ENCODE data around the gene ORM2. TPM values are rescaled to one million over a fixed set of nuclear protein-coding genes. Genes with fewer than 3 reads are reported as not detected.

ORM2 gene
- total and polyA plus RNA-seq, 2 of the 13 experiments (the other 11 are each of a cell fraction or from before 2014, with no cell fraction given): 565 to 824 TPM

DNA sequence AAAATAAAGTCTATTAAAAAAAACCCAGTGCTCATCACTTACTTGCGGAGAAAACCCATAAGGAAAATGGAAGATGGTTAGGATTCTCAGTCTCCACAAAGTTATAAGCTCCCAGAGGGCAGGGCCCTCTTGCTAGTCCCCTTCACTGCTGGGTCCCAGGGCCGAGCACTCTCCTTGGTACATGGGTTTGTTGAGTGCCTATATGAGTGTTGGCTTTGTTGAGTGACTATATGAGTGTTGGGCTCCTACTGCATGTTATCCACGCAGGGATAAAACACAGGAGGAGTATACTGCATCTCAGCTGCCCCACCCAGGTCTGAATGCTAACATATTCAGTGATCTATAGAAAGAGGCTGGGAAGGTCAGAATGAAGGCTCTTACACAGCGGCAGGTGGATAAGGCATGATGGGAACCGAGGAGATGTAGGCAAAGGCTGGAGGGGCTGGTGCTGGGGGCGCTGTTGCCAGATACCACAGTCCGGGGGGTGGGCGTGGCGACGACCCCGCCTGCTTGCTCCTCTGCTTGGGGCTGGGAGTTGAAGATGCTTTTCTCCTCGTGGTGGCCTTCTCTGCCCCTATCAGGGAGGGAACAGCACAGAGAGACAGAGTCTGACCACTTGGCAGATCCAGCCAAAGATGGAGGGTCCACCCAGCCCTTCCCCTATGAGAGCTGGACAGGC lies 11.6 kb downstream of the ORM2 start:
- H3K9ac ChIP-seq (ENCODE audit: insufficient read depth, low read depth, low read length): no peak overlapping the region
- no peak for ATAC-seq
- 95% methylated on average over 12 of the region's 12 CpGs for WGBS (ENCODE audit: low lambda C conversion rate)
- peaks cover 7 to 13% of the 10 kb centered on the region in 2 experiments; a peak in 2 of 5 replicates for H3K36me3 ChIP-seq (replicated peaks in 1 of 2; ENCODE audit: control insufficient read depth in 1 of 2, insufficient read depth in 2 of 2, low read length in 2 of 2)
- H3K79me2 ChIP-seq (ENCODE audit: insufficient read depth, low read length): no peaks in the 10 kb centered on the region
- no TSS peak for BruUV-seq (replicated peaks)
- no peaks in the 10 kb centered on the region for H3K27me3 ChIP-seq (ENCODE audit: control insufficient read depth in 1 of 2, insufficient read depth in 2 of 2, low read length in 2 of 2)
- no peak overlapping the region for H3K4me3 ChIP-seq (replicated peaks in 1 of 3; ENCODE audit: insufficient read depth in 1 of 3, low read depth in 2 of 3, low read length in 3 of 3)
- no peaks in the 10 kb centered on the region for H3K4me1 ChIP-seq (ENCODE audit: insufficient read depth, low read length)
- H3K9me3 ChIP-seq (ENCODE audit: low read length): no peaks in the 10 kb centered on the region
- FAIRE-seq: no peak
- H2AFZ ChIP-seq (ENCODE audit: low read length): no peak overlapping the region
- intact Hi-C loops (cut with micrococcal nuclease; ENCODE audit: unreplicated experiment): no loop called here
- ChIA-PET POLR2A (no interaction called here), CTCF (ENCODE audit: low intra/inter-chr PET ratio, low total read pairs) (no interaction called here)
- H3K4me2 ChIP-seq (ENCODE audit: low read depth, low read length): no peak overlapping the region
- H3K27ac ChIP-seq (ENCODE audit: extremely low read length, insufficient read depth, low read length): no peak overlapping the region
- no peak for DNase-seq (ENCODE audit: low spot score)
- TF ChIP-seq ZNF3 (CRISPR knock-in tag; IDR thresholded peaks at IDR 0.05): peak; percentile 93
- no peak for TF ChIP-seq RCOR2 (CRISPR knock-in tag; IDR thresholded peaks at IDR 0.05)
- no peaks in the 10 kb centered on the region for H4K20me1 ChIP-seq (ENCODE audit: insufficient read depth, low read length)
- in situ Hi-C loops (cut with HindIII; ENCODE audit: extremely low pct_ligation_motif_present, low pct_unique_long_range_greater_than_20kb): no loop called here

DNA sequence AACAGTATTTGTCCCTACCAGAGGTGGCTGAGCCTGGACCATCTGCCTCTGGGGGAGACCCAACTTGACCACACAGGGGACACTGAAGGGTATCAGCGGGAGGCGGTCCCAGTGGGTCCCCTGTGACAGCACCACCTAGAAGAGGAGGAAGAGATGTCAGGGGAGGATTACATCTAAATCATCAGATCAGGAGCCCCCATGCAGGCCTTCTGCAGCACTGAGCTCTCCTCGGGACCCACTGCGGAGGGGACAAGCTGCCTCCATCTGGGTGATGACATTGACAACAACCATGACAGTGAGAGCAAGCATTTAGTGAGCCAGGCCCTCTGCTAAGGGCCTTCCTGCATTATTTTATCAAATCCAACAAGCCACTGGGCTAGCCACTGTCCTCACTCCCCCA lies 12.3 kb downstream of the ORM2 start:
- Histone ChIP-seq H3K9ac (ENCODE audit: insufficient read depth, low read depth, low read length) (no peak overlapping the region), H3K4me1 (ENCODE audit: insufficient read depth, low read length) (no peaks in the 10 kb centered on the region), H3K79me2 (ENCODE audit: insufficient read depth, low read length) (no peaks in the 10 kb centered on the region), H4K20me1 (ENCODE audit: insufficient read depth, low read length) (no peaks in the 10 kb centered on the region), H3K9me3 (ENCODE audit: low read length) (no peaks in the 10 kb centered on the region), H3K4me2 (ENCODE audit: low read depth, low read length) (no peak overlapping the region), H3K4me3 (replicated peaks in 1 of 3; ENCODE audit: insufficient read depth in 1 of 3, low read depth in 2 of 3, low read length in 3 of 3) (no peak overlapping the region), H3K27me3 (ENCODE audit: control insufficient read depth in 1 of 2, insufficient read depth in 2 of 2, low read length in 2 of 2) (no peaks in the 10 kb centered on the region), H3K36me3 (replicated peaks in 1 of 2; ENCODE audit: control insufficient read depth in 1 of 2, insufficient read depth in 2 of 2, low read length in 2 of 2) (peaks cover 10 to 20% of the 10 kb centered on the region in 2 experiments; a peak in 2 of 5 replicates), H3K27ac (ENCODE audit: extremely low read length, insufficient read depth, low read length) (no peak overlapping the region), H2AFZ (ENCODE audit: low read length) (no peak overlapping the region)
- DNase-seq (ENCODE audit: low spot score): no peak
- POLR2A ChIA-PET: no interaction called here
- intact Hi-C loops (cut with micrococcal nuclease; ENCODE audit: unreplicated experiment) (no loop called here), in situ Hi-C loops (cut with HindIII; ENCODE audit: extremely low pct_ligation_motif_present, low pct_unique_long_range_greater_than_20kb) (no loop called here)
- BruUV-seq (replicated peaks): no TSS peak
- no peak for ATAC-seq
- CTCF ChIA-PET (ENCODE audit: low intra/inter-chr PET ratio, low total read pairs): no interaction called here
- WGBS (ENCODE audit: low lambda C conversion rate): 100% methylated on average over 2 of the region's 4 CpGs
- no peak for FAIRE-seq
- TF ChIP-seq ZSCAN9 (CRISPR knock-in tag; IDR thresholded peaks at IDR 0.05; ENCODE audit: borderline replicate concordance) (no peak), ZNF768 (CRISPR knock-in tag; IDR thresholded peaks at IDR 0.05) (no peak), ZFP37 (CRISPR knock-in tag; IDR thresholded peaks at IDR 0.05; ENCODE audit: borderline replicate concordance) (no peak), ERF (CRISPR knock-in tag; IDR thresholded peaks at IDR 0.05) (no peak), ZNF30 (CRISPR knock-in tag; IDR thresholded peaks at IDR 0.05) (no peak), ELF1 (CRISPR knock-in tag; IDR thresholded peaks at IDR 0.05) (no peak), SAFB2 (CRISPR knock-in tag; IDR thresholded peaks at IDR 0.05; ENCODE audit: borderline replicate concordance, low read depth) (no peak), ZNF569 (CRISPR knock-in tag; IDR thresholded peaks at IDR 0.05; ENCODE audit: borderline replicate concordance) (no peak), ZNF343 (CRISPR knock-in tag; IDR thresholded peaks at IDR 0.05) (no peak), MXI1 (IDR thresholded peaks at IDR 0.05; ENCODE audit: borderline replicate concordance, low read depth, low read length) (no peak)
- TF ChIP-seq, protein P1, sequence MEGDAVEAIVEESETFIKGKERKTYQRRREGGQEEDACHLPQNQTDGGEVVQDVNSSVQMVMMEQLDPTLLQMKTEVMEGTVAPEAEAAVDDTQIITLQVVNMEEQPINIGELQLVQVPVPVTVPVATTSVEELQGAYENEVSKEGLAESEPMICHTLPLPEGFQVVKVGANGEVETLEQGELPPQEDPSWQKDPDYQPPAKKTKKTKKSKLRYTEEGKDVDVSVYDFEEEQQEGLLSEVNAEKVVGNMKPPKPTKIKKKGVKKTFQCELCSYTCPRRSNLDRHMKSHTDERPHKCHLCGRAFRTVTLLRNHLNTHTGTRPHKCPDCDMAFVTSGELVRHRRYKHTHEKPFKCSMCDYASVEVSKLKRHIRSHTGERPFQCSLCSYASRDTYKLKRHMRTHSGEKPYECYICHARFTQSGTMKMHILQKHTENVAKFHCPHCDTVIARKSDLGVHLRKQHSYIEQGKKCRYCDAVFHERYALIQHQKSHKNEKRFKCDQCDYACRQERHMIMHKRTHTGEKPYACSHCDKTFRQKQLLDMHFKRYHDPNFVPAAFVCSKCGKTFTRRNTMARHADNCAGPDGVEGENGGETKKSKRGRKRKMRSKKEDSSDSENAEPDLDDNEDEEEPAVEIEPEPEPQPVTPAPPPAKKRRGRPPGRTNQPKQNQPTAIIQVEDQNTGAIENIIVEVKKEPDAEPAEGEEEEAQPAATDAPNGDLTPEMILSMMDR (CRISPR knock-in tag; IDR thresholded peaks at IDR 0.05): no peak

Data from HepG2 (cell line).